ENCODE data around the gene LYRM9. TPM values are rescaled to one million over a fixed set of nuclear protein-coding genes. Genes with fewer than 3 reads are reported as not detected.

Gene LYRM9
- total and polyA plus RNA-seq, 2 experiments from 2014 or later: 14.6 to 15.4 TPM

DNA sequence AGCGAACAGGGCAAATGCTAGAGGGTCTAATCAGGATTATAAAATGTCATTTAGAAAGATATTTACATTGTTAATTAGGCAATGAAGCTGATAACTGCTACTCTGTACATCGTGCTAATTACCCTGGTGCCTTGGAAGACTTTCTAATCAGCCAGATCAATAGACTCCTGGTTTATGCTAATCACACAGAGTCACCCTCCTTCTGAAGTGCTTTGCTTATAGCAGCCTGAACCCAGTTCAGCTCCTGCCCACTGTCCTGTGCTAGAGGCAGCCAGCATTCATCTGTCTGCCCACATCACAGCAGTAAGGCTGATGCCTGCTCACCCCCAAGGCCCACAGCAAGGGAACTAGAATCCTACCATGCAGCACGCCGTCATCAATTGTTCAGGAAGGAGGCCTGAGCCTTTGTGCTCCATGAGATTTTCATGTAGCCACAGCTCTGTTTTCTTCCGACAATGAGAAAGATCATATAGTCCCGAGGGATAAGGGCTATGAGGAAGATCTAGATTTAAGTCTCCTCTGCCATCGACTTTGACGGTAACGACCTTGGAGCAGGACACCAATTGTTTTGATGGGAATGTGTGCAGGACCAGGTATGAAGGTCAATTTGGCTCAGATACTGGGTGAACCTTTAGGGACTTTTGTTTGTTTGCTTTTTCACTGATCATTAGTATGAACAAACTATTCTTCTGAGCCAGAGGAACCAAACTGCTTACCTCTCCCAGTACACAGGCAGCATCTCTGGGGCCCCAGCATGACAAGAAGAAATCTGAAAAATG is 12.5 kb upstream of the LYRM9 start:
- H3K9me3 ChIP-seq (ENCODE audit: low read depth): no peaks in the 10 kb centered on the region
- H3K36me3 ChIP-seq: no peaks in the 10 kb centered on the region
- TF ChIP-seq CTCF (IDR thresholded peaks at IDR 0.05; ENCODE audit: low read depth, low read length): no peak
- peaks cover 7% of the 10 kb centered on the region for H3K27me3 ChIP-seq
- no peak for DNase-seq (ENCODE audit: low read depth in 1 of 2, low spot score in 1 of 2)
- no peak overlapping the region for H3K27ac ChIP-seq
- no peak overlapping the region for H3K4me3 ChIP-seq
- H3K4me1 ChIP-seq (ENCODE audit: low read depth): no peaks in the 10 kb centered on the region

- Histone ChIP-seq H3K4me1 (ENCODE audit: low read depth) (no peaks in the 10 kb centered on the region), H3K27ac (no peak overlapping the region), H3K36me3 (no peaks in the 10 kb centered on the region), H3K9me3 (ENCODE audit: low read depth) (no peaks in the 10 kb centered on the region), H3K4me3 (no peak overlapping the region), H3K27me3 (no peaks in the 10 kb centered on the region)
- no peak for DNase-seq (ENCODE audit: low read depth in 1 of 2, low spot score in 1 of 2)
- no peak for TF ChIP-seq CTCF (IDR thresholded peaks at IDR 0.05; ENCODE audit: low read depth, low read length)
Measured at GRCh38 chr17:27904534-27905446, 11.6 kb upstream of the LYRM9 start.

DNA sequence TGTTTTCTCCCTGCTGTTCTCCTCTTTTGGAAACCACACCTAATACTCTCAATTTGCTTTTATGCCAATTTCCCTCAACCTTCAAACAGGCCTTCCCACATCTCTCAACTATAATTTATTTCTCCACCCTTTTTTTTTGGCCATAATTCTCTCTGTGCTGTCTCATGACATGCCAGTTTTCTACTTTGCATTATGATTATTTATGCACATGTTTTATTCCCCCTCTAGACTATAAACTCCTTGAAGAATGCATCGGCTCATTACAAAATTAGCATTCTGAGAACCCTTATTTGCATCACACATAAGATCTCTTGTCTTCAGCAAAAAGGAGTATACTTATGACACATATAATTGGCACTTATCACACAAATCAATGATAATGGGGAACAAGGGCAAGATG is 10.9 kb upstream of the LYRM9 start:
- Histone ChIP-seq H3K4me3 (no peak overlapping the region), H3K4me1 (ENCODE audit: low read depth) (no peaks in the 10 kb centered on the region), H3K36me3 (no peaks in the 10 kb centered on the region), H3K27me3 (no peaks in the 10 kb centered on the region), H3K9me3 (ENCODE audit: low read depth) (no peaks in the 10 kb centered on the region), H3K27ac (no peak overlapping the region)
- no peak for TF ChIP-seq CTCF (IDR thresholded peaks at IDR 0.05; ENCODE audit: low read depth, low read length)
- no peak for DNase-seq (ENCODE audit: low read depth in 1 of 2, low spot score in 1 of 2)

- no peaks in the 10 kb centered on the region for H3K36me3 ChIP-seq
- H3K27ac ChIP-seq: no peak overlapping the region
- no peaks in the 10 kb centered on the region for H3K9me3 ChIP-seq (ENCODE audit: low read depth)
- no peaks in the 10 kb centered on the region for H3K4me1 ChIP-seq (ENCODE audit: low read depth)
- H3K27me3 ChIP-seq: no peaks in the 10 kb centered on the region
- no peak for DNase-seq (ENCODE audit: low read depth in 1 of 2, low spot score in 1 of 2)
- TF ChIP-seq CTCF (IDR thresholded peaks at IDR 0.05; ENCODE audit: low read depth, low read length): no peak
- H3K4me3 ChIP-seq: no peak overlapping the region
Measured at GRCh38 chr17:27899525-27899924, 6.4 kb upstream of the LYRM9 start.

DNA sequence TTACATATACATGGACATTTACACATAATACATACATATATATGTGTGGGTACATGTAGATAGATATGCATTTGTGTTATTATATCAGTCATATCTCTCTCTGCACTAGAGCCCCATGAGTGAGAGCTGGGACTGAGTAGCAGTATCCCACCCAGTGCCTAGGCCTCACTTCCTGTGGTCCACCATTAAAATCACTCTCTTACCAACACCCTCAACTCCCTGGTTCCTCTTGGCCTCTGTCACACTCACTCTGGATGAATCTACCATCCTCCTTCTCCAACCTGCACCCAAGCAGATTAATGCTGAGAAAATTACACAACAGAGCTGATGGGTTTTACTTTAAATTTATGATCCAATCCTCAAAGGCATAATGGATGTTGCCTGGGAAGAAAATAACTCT is 4.9 kb upstream of the LYRM9 start:
- Histone ChIP-seq H3K36me3 (no peaks in the 10 kb centered on the region), H3K27me3 (no peaks in the 10 kb centered on the region), H3K27ac (no peak overlapping the region), H3K9me3 (ENCODE audit: low read depth) (no peaks in the 10 kb centered on the region), H3K4me1 (ENCODE audit: low read depth) (no peaks in the 10 kb centered on the region), H3K4me3 (no peak overlapping the region)
- TF ChIP-seq CTCF (IDR thresholded peaks at IDR 0.05; ENCODE audit: low read depth, low read length): no peak
- no peak for DNase-seq (ENCODE audit: low read depth in 1 of 2, low spot score in 1 of 2)
